NCI-H2107 treated with DMSO at 0.1 percent for 48 hours (cell line): ENCODE results near the gene SH3GL3.

Experiments
- DNase-seq: peaks from one replicate; lab custom pipeline; 2025; ENCODE audit not compliant: unreplicated experiment; lab: John Stamatoyannopoulos, UW

SH3GL3 gene

DNA sequence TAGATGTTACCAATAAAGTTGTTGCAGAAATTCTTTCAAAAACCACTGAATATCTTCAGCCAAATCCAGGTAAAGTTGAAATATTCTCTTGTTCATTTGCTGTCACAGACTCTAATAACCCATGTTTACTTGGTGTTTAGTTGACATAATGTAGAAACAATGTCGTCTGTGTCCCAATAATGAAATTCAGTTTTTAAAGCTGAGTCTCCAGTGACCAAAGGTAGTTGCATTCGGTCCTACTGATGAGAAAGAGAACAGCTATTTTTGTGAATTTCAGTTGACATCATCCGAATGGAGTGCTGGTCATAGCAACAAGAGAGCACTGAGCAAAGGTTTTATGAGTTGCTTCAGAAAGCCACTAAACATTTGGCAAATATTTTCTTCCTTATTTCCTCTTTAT is 118.0 kb downstream of the SH3GL3 start:
- DNase-seq, result no peak

DNA sequence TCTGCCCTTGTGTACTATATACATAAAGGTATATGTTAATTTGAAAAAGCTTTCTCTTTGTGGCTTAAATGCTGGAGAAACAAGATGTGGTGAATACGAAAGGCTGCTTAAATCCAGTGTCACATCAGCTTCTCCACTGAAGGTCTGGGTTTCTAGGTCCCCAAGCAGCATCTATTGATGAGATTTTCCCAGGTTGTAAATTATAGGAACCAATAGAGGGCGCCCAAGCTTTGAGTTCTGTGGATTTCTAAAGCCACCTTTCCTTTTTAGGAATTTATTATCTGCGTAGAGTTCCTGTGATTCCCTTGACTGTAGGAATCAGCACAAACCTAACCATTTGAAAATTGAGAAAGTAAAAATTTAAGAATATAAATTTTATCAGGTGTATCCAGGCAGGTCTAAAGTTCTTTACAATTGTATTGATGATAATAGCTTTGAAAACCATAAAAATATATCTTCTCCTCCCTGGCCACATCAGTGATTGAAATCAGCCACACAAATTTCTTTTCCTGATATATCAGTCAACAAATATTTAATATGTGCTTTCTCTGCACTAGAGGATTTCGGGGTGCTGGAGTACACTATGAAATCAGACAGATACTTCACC is 118.5 kb downstream of the SH3GL3 start:
- no peak for DNase-seq

GRCh38 chr15:83567318-83567717 is 120.2 kb downstream of the SH3GL3 start:
- DNase-seq, result no peak

DNA sequence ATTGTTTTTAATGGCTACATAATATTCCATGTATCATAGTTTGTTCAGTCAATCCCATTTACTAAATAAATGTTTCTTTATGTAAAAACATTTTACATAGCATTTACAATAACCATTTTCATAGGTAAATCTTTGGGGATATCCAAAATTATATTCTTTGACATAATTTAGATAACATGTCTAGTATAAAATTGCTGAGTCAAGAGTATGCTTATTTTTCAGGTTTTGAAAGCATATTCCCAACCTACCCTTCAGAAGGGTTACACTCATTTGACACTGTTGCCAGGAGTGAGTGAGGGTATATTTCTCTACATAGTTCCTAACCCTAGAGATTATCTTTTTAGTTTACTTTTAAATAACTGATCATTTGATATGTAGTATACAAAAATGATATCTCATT is 122.2 kb downstream of the SH3GL3 start:
- no peak for DNase-seq

- DNase-seq, result no peak
These were observed 123.6 kb downstream of the SH3GL3 start for GRCh38 chr15:83570756-83571155.

DNA sequence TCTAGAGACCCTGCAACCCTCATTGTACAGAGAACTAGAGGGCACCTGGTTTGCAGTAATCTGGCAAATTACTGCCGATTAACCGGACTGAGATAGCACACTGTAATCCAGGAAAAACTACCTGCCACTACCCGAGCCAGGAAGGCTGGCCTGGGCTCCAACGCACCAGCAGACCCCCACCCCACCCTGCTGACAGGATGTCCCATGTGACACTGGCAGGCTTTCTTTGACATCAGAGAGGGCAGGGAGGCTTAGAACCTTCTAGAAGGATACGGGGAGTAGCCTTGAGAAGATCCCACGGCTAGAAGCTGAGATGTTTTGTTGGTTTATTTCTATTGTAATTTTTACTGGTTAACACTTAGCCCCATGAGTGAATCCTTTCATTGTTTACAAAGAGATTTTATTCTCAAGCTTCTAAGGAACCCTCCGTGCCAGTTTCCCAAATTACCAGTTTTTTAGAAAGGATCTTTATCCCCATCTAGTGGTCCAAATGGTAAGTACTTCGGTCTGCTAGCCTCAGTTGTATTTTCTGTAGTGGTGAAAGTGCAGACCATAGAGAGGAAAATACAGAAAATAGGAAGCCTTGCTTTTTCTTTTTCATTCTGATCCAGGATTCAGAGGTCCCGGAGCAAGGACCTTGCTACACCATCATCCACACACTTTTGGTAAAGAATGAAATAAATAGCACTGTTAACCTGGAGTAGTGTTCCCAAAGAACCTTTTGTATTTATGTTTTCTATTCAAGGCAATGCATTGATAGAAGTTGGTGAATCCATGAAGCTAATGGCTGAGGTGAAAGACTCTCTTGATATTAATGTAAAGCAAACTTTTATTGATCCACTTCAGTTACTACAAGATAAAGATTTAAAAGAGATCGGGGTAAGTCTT is 124.9 kb downstream of the SH3GL3 start:
- DNase-seq, result no peak

DNA sequence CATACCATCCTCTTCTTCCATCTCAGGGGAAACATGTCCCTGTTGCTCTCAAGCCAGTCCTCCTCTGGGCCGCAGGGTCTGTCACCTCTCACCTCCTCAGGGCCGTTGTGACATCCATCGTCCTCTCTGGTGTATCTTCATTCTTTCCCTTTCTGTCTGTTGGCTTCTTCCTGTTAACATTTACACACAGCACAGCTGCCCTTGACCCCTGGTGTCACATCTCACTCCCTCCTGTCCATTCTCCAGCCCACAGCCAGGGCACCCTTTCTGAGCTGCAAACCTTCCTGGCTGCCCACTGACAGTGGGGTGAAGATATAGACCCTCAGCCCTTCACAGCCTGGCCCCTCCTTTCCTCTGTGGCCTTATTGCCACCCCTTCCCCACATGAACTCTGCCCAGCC is 127.2 kb downstream of the SH3GL3 start:
- DNase-seq, result no peak

- no peak for DNase-seq
These were observed 131.6 kb downstream of the SH3GL3 start for GRCh38 chr15:83578691-83579090.

GRCh38 chr15:83581381-83581780 is 134.2 kb downstream of the SH3GL3 start:
- DNase-seq, result no peak

DNA sequence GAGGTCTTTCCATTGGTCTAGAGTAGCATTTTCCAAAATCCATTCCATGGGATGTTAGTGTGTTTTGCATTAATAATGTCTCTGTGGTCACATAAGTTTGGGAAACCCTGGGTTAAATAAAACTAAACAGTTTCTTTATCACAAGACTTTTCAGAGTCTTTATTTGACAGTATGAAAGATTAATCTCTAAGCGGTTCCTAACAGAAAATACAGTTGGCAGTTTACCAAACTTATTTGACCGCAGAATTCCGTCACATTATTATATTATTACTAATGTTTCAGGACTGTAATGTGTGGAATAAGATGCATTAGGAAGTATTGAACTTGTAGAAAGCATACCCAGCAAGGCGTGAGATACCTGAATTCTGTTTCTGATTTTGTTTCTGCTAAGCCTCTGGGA is 135.2 kb downstream of the SH3GL3 start:
- no peak for DNase-seq

- DNase-seq, result no peak
These were observed 138.6 kb downstream of the SH3GL3 start for GRCh38 chr15:83585601-83586335.

- no peak for DNase-seq
These were observed 139.9 kb downstream of the SH3GL3 start for GRCh38 chr15:83587091-83587490.

DNA sequence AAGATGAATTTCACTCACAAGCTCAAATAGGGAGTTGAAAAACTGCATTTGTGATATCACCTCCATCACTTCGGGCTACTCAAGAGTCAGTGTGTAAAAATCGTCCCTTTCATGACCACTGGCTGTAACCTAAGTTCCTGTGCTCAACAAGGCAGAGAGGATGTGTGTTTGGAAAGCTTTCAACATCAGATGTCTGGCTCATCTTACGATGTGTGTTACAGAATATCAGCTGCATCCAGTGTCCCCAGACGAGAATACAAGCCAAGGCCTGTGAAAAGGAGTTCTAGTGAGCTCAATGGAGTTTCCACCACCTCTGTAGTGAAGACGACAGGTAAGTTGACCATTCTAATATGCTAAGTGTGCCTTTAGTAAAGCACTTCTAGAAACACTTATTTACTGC is 141.3 kb downstream of the SH3GL3 start:
- no peak for DNase-seq

DNA sequence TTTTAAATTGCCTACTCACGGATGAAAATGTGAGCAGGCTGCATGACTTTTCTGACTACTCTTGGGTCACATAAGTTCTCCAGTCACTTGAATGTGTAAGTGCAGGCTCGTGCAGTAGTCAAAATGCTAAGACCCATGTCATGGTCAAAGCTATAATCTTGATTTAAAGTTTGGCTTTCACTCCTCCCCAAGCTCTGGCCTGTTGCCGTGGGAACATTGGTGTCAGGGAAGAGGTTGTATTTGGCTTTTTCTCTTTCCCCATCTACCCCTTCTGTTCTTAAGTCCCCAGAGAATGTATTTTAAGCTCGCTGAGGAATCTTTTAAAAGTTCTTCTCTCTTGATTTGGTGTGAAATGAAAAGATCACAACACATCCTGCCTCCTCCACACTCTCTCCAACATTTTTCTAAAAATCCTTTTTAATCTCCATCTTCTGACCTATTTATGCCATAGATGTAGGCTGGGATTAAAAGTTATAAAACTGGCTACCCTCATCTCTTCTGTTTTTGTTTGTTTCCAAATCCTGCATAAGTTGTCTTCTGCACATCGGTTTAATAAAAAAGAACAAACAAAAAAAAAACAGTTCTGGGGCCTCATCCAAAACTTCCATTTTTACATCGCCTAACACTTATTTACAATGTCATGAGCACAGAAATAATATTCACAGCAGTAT is 145.4 kb downstream of the SH3GL3 start:
- no peak for DNase-seq

DNA sequence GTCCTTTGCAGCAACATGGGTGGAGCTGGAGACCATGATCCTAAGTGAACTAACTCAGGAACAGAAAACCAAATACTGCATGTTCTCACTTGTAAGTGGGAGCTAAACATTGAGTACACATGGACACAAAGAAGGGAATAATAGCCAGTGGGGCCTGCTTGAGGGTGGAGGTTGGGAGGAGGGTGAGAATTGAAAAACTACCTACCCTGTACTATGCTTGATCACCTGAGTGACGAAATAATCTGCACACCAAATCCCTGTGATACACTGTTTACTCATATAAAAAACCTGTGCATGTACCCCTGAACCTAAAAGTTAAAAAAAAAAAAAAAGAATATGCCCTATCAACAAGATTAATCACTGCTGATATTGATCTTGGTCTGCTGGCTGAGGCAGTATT is 148.1 kb downstream of the SH3GL3 start:
- DNase-seq, result no peak

GRCh38 chr15:83598031-83598430 is 150.9 kb downstream of the SH3GL3 start:
- no peak for DNase-seq

- DNase-seq, result no peak
These were observed 154.9 kb downstream of the SH3GL3 start for GRCh38 chr15:83602021-83602420.

GRCh38 chr15:83604549-83604948 is 157.4 kb downstream of the SH3GL3 start:
- no peak for DNase-seq

- DNase-seq, result no peak
These were observed 158.2 kb downstream of the SH3GL3 start for GRCh38 chr15:83605111-83605945.

- DNase-seq, result no peak
These were observed 163.0 kb downstream of the SH3GL3 start for GRCh38 chr15:83610132-83610531.
